NT2/D1 (cell line): ENCODE measurements around the gene MT1B.

ENCODE experiments used
- SUZ12 ChIP-seq: IDR thresholded peaks from 2 replicates; pipeline ENCODE4 v1.6.1; 2011; ENCODE audit not compliant: insufficient read length, insufficient read depth; ENCODE audit errors: extremely low read depth
- YY1 ChIP-seq: IDR thresholded peaks from 2 replicates; pipeline ENCODE4 v1.6.1; 2011; ENCODE audit not compliant: insufficient read length, insufficient read depth

GRCh38 chr16:56635441-56635967, 16.2 kb upstream of the MT1B start:
- TF ChIP-seq YY1 (no peak), SUZ12 (peak; percentile 93)
